Tibial nerve (tissue), 4 donors: ENCODE data around the gene ZCWPW2.

Experiments used
- EP300 ChIP-seq, 2 donors: sonication (generic); formaldehyde crosslinking; IDR thresholded peaks; one replicate each; pipeline ENCODE4 v1.6.1; 2017; ENCODE audit warnings: antibody characterized with exemption in 2 of 2, mild to moderate bottlenecking in 1 of 2
- POLR2A ChIP-seq, 2 donors: fragments of 450-650 bp; IDR thresholded peaks; one replicate each; pipeline ENCODE4 v1.6.1; 2017; ENCODE audit warnings: antibody characterized with exemption in 2 of 2, mild to moderate bottlenecking in 2 of 2, moderate library complexity in 2 of 2
- TF ChIP-seq, protein P1 (sequence below), 5 experiments: fragments of 200-600 bp in 3 of 5; fragments of 450-650 bp in 2 of 5; sonication (generic) in 3 of 5; IDR thresholded peaks; one replicate each; pipeline ENCODE4 v1.5.1; 2016 to 2019; ENCODE audit warnings: antibody characterized with exemption in 5 of 5, mild to moderate bottlenecking in 3 of 5, moderate library complexity in 2 of 5

DNA sequence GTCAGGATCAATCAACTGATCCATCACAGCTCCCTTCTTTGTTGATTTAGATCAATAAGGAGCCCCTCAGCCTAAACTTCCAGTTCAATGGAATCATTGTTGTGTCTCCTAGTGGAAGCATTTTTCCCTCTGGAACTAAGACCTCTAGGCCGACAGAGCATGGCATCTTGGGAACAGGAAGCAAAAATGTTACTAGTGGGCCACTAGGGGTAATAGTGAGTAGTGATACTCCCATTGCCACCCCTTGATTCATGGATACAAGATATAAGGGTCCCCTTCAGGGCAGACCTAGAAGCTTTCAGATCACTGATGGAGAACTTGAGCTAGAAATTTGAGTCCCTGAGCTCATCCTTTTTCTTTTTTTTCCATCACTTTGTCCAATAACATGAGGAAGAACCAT, 40.5 kb downstream of the ZCWPW2 start:
- TF ChIP-seq, protein P1, sequence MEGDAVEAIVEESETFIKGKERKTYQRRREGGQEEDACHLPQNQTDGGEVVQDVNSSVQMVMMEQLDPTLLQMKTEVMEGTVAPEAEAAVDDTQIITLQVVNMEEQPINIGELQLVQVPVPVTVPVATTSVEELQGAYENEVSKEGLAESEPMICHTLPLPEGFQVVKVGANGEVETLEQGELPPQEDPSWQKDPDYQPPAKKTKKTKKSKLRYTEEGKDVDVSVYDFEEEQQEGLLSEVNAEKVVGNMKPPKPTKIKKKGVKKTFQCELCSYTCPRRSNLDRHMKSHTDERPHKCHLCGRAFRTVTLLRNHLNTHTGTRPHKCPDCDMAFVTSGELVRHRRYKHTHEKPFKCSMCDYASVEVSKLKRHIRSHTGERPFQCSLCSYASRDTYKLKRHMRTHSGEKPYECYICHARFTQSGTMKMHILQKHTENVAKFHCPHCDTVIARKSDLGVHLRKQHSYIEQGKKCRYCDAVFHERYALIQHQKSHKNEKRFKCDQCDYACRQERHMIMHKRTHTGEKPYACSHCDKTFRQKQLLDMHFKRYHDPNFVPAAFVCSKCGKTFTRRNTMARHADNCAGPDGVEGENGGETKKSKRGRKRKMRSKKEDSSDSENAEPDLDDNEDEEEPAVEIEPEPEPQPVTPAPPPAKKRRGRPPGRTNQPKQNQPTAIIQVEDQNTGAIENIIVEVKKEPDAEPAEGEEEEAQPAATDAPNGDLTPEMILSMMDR (IDR thresholded peaks at IDR 0.05) = no peak
- TF ChIP-seq POLR2A (IDR thresholded peaks at IDR 0.05) (no peak), EP300 (IDR thresholded peaks at IDR 0.05) (no peak)
